Measurements from ENCODE around the gene SRA1.

The SRA1 gene

GRCh38 chr5:140509898-140510297 is 47.4 kb downstream of the SRA1 start:
- TF ChIP-seq ZSCAN16 (tag by site-specific recombination; IDR thresholded peaks at IDR 0.05) (no peak), ZNF843 (tag by site-specific recombination; IDR thresholded peaks at IDR 0.05) (no peak), ZNF777 (tag by site-specific recombination; IDR thresholded peaks at IDR 0.05; ENCODE audit: borderline replicate concordance) (no peak), ZNF76 (tag by site-specific recombination; IDR thresholded peaks at IDR 0.05; ENCODE audit: borderline replicate concordance, low read depth) (no peak), HOXA7 (CRISPR knock-in tag; IDR thresholded peaks at IDR 0.05; ENCODE audit: borderline replicate concordance) (no peak), SCRT2 (tag by site-specific recombination; IDR thresholded peaks at IDR 0.05) (no peak)
- ChIA-PET CTCF (no interaction called here), POLR2A (no interaction called here)
- H3K4me1 ChIP-seq (ENCODE audit: control insufficient read depth, insufficient read depth, low read length), result no peaks in the 10 kb centered on the region
- H3K36me3 ChIP-seq (ENCODE audit: control insufficient read depth in 2 of 2, insufficient read depth in 1 of 2, low read length in 2 of 2), result peaks cover 76 to 94% of the 10 kb centered on the region in 2 experiments
- no peak overlapping the region for H3K4me3 ChIP-seq (ENCODE audit: low read depth, low read length)
- no peak overlapping the region for H3K27ac ChIP-seq (ENCODE audit: extremely low read depth, low read depth, low read length)
- no peaks in the 10 kb centered on the region for H3K9me3 ChIP-seq (ENCODE audit: control insufficient read depth, insufficient read depth, low read depth, low read length)

GRCh38 chr5:140502834-140503233 is 54.4 kb downstream of the SRA1 start:
- Histone ChIP-seq H3K4me1 (ENCODE audit: control insufficient read depth, insufficient read depth, low read length) (no peaks in the 10 kb centered on the region), H3K4me3 (ENCODE audit: low read depth, low read length) (no peak overlapping the region), H3K9me3 (ENCODE audit: control insufficient read depth, insufficient read depth, low read depth, low read length) (no peaks in the 10 kb centered on the region), H3K27ac (ENCODE audit: extremely low read depth, low read depth, low read length) (no peak overlapping the region), H3K36me3 (ENCODE audit: control insufficient read depth in 2 of 2, insufficient read depth in 1 of 2, low read length in 2 of 2) (peaks cover 40 to 55% of the 10 kb centered on the region in 2 experiments)
- TF ChIP-seq ZNF596 (tag by site-specific recombination; IDR thresholded peaks at IDR 0.05), result no peak
- no peak for TF ChIP-seq ZNF48 (tag by site-specific recombination; IDR thresholded peaks at IDR 0.05)
- no peak for TF ChIP-seq ZNF416 (tag by site-specific recombination; IDR thresholded peaks at IDR 0.05)
- no peak for TF ChIP-seq ZNF354C (tag by site-specific recombination; IDR thresholded peaks at IDR 0.05; ENCODE audit: borderline replicate concordance, low read depth)
- TF ChIP-seq INSM2 (tag by site-specific recombination; IDR thresholded peaks at IDR 0.05), result no peak
- no peak for TF ChIP-seq ZNF148 (tag by site-specific recombination; IDR thresholded peaks at IDR 0.05; ENCODE audit: borderline replicate concordance)
- no peak for TF ChIP-seq ZNF488 (tag by site-specific recombination; IDR thresholded peaks at IDR 0.05)
- ChIA-PET POLR2A (no interaction called here), CTCF (interaction anchor here (0.7 kb wide), 1 partner anchor 21 kb away, joined by 3 read pairs; no protein-coding TSS in a partner anchor)
